ENCODE measurements around the gene NEXN.

DNA sequence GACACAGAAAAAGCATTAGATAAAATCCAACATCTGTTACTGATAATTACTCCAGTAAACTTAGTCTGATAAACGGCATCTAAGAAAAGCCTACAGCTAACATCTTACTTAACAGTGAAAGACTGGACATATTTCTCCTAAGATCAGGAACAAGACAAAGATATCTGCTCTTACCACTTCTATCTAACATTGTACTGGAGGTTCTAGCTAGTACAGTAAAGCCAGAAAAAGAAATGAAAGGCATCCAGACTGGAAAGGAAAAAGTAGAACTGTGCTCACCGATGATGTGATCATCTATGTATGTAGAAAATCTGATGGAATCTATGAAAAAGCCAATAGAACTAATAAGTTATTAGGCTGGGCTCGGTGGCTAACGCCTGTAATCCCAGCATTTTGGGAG lies 21.7 kb downstream of the NEXN start:
- TF ChIP-seq IRF3 (IDR thresholded peaks at IDR 0.05; ENCODE audit: low read depth, low read length) (no peak), CTCF (IDR thresholded peaks at IDR 0.05) (no peak), CHD2 (IDR thresholded peaks at IDR 0.05; ENCODE audit: low read length, partially characterized antibody) (no peak), TAF1 (IDR thresholded peaks at IDR 0.05; ENCODE audit: borderline replicate concordance, low read depth, low read length) (no peak), GABPA (IDR thresholded peaks at IDR 0.05; ENCODE audit: low read depth) (no peak), YY1 (IDR thresholded peaks at IDR 0.05; ENCODE audit: low read depth) (no peak), FOXM1 (IDR thresholded peaks at IDR 0.05; ENCODE audit: low read depth) (no peak), RAD21 (IDR thresholded peaks at IDR 0.05; ENCODE audit: low read length) (no peak), SMC3 (IDR thresholded peaks at IDR 0.05; ENCODE audit: low read depth, low read length) (no peak), POLR2AphosphoS5 (IDR thresholded peaks at IDR 0.05; ENCODE audit: low read depth, low read length) (no peak), EZH2phosphoT487 (IDR thresholded peaks at IDR 0.05; ENCODE audit: borderline replicate concordance, low read depth) (no peak), USF2 (IDR thresholded peaks at IDR 0.05; ENCODE audit: borderline replicate concordance, low read depth, low read length) (no peak)
